NB4 (cell line): ENCODE data around the gene ADAMTSL3.

Experiments
- DNase-seq: peaks from one replicate; pipeline ENCODE4 v3.0.0; 2010; ENCODE audit warnings: low read depth
- H3K4me3 ChIP-seq: one replicate; pipeline ENCODE4 v1.5.1; 2011; ENCODE audit warnings: mild to moderate bottlenecking, low read depth, low read length, moderate library complexity
- CTCF ChIP-seq: IDR thresholded peaks from one replicate; pipeline ENCODE4 v1.5.1; 2012; ENCODE audit warnings: low read depth, low read length
- MAX ChIP-seq: IDR thresholded peaks from 2 replicates; pipeline ENCODE4 v1.6.1; 2011; ENCODE audit warnings: low read depth, low read length
- MYC ChIP-seq: IDR thresholded peaks from 2 replicates; pipeline ENCODE4 v1.6.1; 2011; ENCODE audit warnings: low read depth, low read length
- POLR2A ChIP-seq: IDR thresholded peaks from 2 replicates; pipeline ENCODE4 v1.6.1; 2011; ENCODE audit warnings: mild to moderate bottlenecking; ENCODE audit not compliant: insufficient read length; ENCODE audit errors: extremely low read depth

Gene ADAMTSL3

GRCh38 chr15:83783227-83783626, 129.3 kb downstream of the ADAMTSL3 start:
- no peak overlapping the region for H3K4me3 ChIP-seq
- TF ChIP-seq MYC (no peak), POLR2A (no peak), CTCF (no peak), MAX (no peak)
- no peak for DNase-seq

GRCh38 chr15:83784975-83785374, 131.1 kb downstream of the ADAMTSL3 start:
- DNase-seq, result no peak
- no peak for TF ChIP-seq MAX
- no peak for TF ChIP-seq MYC
- no peak for TF ChIP-seq CTCF
- no peak for TF ChIP-seq POLR2A
- H3K4me3 ChIP-seq, result no peak overlapping the region

GRCh38 chr15:83786336-83786735, 132.4 kb downstream of the ADAMTSL3 start:
- H3K4me3 ChIP-seq, result no peak overlapping the region
- no peak for TF ChIP-seq POLR2A
- no peak for TF ChIP-seq MAX
- no peak for TF ChIP-seq CTCF
- no peak for TF ChIP-seq MYC
- DNase-seq, result no peak

GRCh38 chr15:83793069-83793468, 139.1 kb downstream of the ADAMTSL3 start:
- no peak for DNase-seq
- no peak overlapping the region for H3K4me3 ChIP-seq
- TF ChIP-seq MAX (no peak), MYC (no peak), CTCF (no peak), POLR2A (no peak)

DNA sequence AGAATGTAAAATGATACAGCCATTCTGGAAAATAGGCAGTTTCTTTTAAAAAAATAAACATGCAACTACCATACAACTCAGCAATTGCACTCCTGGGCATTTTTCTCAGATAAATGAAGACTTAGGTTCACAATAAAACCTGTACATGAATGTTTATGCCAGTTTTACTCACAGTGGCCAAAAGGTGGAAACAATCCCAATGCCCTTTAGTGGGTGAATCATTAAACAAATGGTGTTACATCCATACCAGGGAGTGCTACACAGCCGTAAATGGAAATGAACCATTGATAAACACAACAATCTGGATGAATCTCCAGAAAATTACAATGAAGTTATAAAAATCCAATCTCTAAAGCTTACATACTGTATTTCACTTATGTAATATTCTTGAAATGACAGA, 140.3 kb downstream of the ADAMTSL3 start:
- TF ChIP-seq MYC (no peak), POLR2A (no peak), CTCF (no peak), MAX (no peak)
- no peak for DNase-seq

DNA sequence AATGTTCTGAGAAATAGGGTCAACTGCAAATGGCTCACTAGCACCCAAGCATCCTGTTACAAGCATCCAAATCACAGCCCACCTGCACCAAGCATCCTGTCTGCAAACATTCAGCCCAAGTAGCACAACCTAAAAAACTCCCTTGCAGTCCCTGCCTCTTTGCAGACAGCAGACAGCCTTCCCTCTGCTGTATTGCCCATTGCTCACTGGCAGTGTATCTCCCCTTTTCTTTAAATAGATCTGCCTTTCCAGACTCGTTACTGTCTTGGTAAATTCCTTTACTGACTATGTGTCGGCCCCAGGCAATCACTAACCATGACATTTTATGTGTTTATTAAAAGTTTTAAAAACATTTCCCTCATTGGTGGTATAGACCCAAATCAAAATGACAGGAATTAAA, 155.4 kb downstream of the ADAMTSL3 start:
- no peak for TF ChIP-seq MYC
- no peak for TF ChIP-seq POLR2A
- TF ChIP-seq MAX, result no peak
- no peak for TF ChIP-seq CTCF
- no peak for DNase-seq
- H3K4me3 ChIP-seq, result no peak overlapping the region

More for the DNA sequence above, 140.3 kb downstream of the ADAMTSL3 start:
- H3K4me3 ChIP-seq, result no peak overlapping the region
